ENCODE measurements around the gene FGFRL1. TPM values are rescaled to one million over a fixed set of nuclear protein-coding genes. Genes with fewer than 3 reads are reported as not detected.

FGFRL1 gene
- polyA plus RNA-seq, 2 of the 4 experiments (the other 2 are of a cell fraction): 4.7 to 11.2 TPM

- no peak overlapping the region for H3K27ac ChIP-seq
- FAIRE-seq (no peak), ATAC-seq (no peak), DNase-seq (ENCODE audit: low read depth in 1 of 2, low spot score in 1 of 2) (no peak)
- H3K4me1 ChIP-seq: peaks cover 28% of the 10 kb centered on the region
- ChIA-PET POLR2A (no interaction called here), CTCF (no interaction called here)
- H3K9me3 ChIP-seq: no peaks in the 10 kb centered on the region
- H3K4me2 ChIP-seq: no peak overlapping the region
- H3K4me3 ChIP-seq: no peak overlapping the region
- 100% methylated on average over 4 of the region's 58 CpGs for WGBS (ENCODE audit: missing lambda C conversion rate)
- no peak for TF ChIP-seq CBX8 (IDR thresholded peaks at IDR 0.05)
- no peak for TF ChIP-seq CTCF (IDR thresholded peaks at IDR 0.05)
- TF ChIP-seq, protein P1, sequence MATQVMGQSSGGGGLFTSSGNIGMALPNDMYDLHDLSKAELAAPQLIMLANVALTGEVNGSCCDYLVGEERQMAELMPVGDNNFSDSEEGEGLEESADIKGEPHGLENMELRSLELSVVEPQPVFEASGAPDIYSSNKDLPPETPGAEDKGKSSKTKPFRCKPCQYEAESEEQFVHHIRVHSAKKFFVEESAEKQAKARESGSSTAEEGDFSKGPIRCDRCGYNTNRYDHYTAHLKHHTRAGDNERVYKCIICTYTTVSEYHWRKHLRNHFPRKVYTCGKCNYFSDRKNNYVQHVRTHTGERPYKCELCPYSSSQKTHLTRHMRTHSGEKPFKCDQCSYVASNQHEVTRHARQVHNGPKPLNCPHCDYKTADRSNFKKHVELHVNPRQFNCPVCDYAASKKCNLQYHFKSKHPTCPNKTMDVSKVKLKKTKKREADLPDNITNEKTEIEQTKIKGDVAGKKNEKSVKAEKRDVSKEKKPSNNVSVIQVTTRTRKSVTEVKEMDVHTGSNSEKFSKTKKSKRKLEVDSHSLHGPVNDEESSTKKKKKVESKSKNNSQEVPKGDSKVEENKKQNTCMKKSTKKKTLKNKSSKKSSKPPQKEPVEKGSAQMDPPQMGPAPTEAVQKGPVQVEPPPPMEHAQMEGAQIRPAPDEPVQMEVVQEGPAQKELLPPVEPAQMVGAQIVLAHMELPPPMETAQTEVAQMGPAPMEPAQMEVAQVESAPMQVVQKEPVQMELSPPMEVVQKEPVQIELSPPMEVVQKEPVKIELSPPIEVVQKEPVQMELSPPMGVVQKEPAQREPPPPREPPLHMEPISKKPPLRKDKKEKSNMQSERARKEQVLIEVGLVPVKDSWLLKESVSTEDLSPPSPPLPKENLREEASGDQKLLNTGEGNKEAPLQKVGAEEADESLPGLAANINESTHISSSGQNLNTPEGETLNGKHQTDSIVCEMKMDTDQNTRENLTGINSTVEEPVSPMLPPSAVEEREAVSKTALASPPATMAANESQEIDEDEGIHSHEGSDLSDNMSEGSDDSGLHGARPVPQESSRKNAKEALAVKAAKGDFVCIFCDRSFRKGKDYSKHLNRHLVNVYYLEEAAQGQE (IDR thresholded peaks at IDR 0.05): no peak
- TF ChIP-seq CEBPB (IDR thresholded peaks at IDR 0.05): no peak
- no peak for TF ChIP-seq E2F6 (IDR thresholded peaks at IDR 0.05; ENCODE audit: borderline replicate concordance, low read depth)
- TF ChIP-seq PHF8 (IDR thresholded peaks at IDR 0.05; ENCODE audit: borderline replicate concordance, low read depth): no peak
- no peak for TF ChIP-seq GATA3 (IDR thresholded peaks at IDR 0.05; ENCODE audit: borderline replicate concordance)
- TF ChIP-seq JUN (IDR thresholded peaks at IDR 0.05): no peak
- TF ChIP-seq RFX5 (IDR thresholded peaks at IDR 0.05): no peak
- no peak for TF ChIP-seq HOXA7 (CRISPR knock-in tag; IDR thresholded peaks at IDR 0.05)
- TF ChIP-seq JUNB (IDR thresholded peaks at IDR 0.05): no peak
- no peak for TF ChIP-seq POLR2AphosphoS2 (conservative IDR thresholded peaks at IDR 0.05; ENCODE audit: low read length)
- no peak for TF ChIP-seq NPAS2 (CRISPR knock-in tag; IDR thresholded peaks at IDR 0.05; ENCODE audit: borderline replicate concordance)
- TF ChIP-seq SREBF2 (IDR thresholded peaks at IDR 0.05): no peak
- TF ChIP-seq CBX2 (IDR thresholded peaks at IDR 0.05; ENCODE audit: borderline replicate concordance, low read depth): no peak
Observed at GRCh38 chr4:989722-990471, 21.5 kb upstream of the FGFRL1 start.

- H3K27ac ChIP-seq: no peak overlapping the region
- ATAC-seq (no peak), FAIRE-seq (no peak), DNase-seq (ENCODE audit: low read depth in 1 of 2, low spot score in 1 of 2) (no peak)
- 100% methylated on average over 2 of the region's 26 CpGs for WGBS (ENCODE audit: missing lambda C conversion rate)
- peaks cover 26% of the 10 kb centered on the region for H3K4me1 ChIP-seq
- no peaks in the 10 kb centered on the region for H3K9me3 ChIP-seq
- H3K4me2 ChIP-seq: no peak overlapping the region
- ChIA-PET POLR2A (no interaction called here), CTCF (no interaction called here)
- TF ChIP-seq RFX5 (IDR thresholded peaks at IDR 0.05) (no peak), HOXB5 (CRISPR knock-in tag; IDR thresholded peaks at IDR 0.05) (no peak), NR3C1 (IDR thresholded peaks at IDR 0.05) (no peak), ZFP36 (IDR thresholded peaks at IDR 0.05; ENCODE audit: borderline replicate concordance, partially characterized antibody) (no peak), JUNB (IDR thresholded peaks at IDR 0.05) (no peak), BCL3 (IDR thresholded peaks at IDR 0.05) (no peak), E2F6 (IDR thresholded peaks at IDR 0.05; ENCODE audit: borderline replicate concordance, low read depth) (no peak)
- TF ChIP-seq, protein P2, sequence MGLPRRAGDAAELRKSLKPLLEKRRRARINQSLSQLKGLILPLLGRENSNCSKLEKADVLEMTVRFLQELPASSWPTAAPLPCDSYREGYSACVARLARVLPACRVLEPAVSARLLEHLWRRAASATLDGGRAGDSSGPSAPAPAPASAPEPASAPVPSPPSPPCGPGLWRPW (IDR thresholded peaks at IDR 0.05): no peak
- no peak overlapping the region for H3K4me3 ChIP-seq
Observed at GRCh38 chr4:990746-991367, 20.6 kb upstream of the FGFRL1 start.
